Measurements from ENCODE around the gene KNTC1. TPM values are rescaled to one million over a fixed set of nuclear protein-coding genes. Genes with fewer than 3 reads are reported as not detected.

Gene KNTC1
- total RNA-seq, 1 donor from 2014 or later, result 249 TPM

GRCh38 chr12:122656298-122656697 is 129.2 kb downstream of the KNTC1 start:
- Histone ChIP-seq H3F3A (ENCODE audit: low read depth) (no peaks in the 10 kb centered on the region), H4K20me1 (ENCODE audit: low read depth) (no peaks in the 10 kb centered on the region), H2AFZ (replicated peaks) (no peak overlapping the region), H3K4me3 (no peak overlapping the region), H3K4me1 (no peaks in the 10 kb centered on the region), H3K9me3 (ENCODE audit: low read depth) (no peaks in the 10 kb centered on the region), H3K79me2 (ENCODE audit: low read depth) (no peaks in the 10 kb centered on the region), H3K4me2 (no peak overlapping the region), H3K27me3 (no peaks in the 10 kb centered on the region), H3K36me3 (no peaks in the 10 kb centered on the region), H3K9ac (no peak overlapping the region), H3K27ac (no peak overlapping the region)
- Mint-ChIP-seq H3K27ac (no peak overlapping the region), H3K4me1 (no peaks in the 10 kb centered on the region), H3K27me3 (ENCODE audit: insufficient read depth, low read depth) (peaks cover 2% of the 10 kb centered on the region), H3K36me3 (peaks cover 2% of the 10 kb centered on the region), H3K4me3 (no peak overlapping the region), H3K9me3 (no peaks in the 10 kb centered on the region)
- DNase-seq (ENCODE audit: low spot score), result no peak
- no peak for TF ChIP-seq EZH2phosphoT487 (IDR thresholded peaks at IDR 0.05)
- no peak for TF ChIP-seq CTCF (IDR thresholded peaks at IDR 0.05)
- TF ChIP-seq EZH2 (IDR thresholded peaks at IDR 0.05), result no peak

- H3K36me3 Mint-ChIP-seq, result peaks cover 2% of the 10 kb centered on the region
- no peaks in the 10 kb centered on the region for H3K4me1 Mint-ChIP-seq
- no peaks in the 10 kb centered on the region for H3K79me2 ChIP-seq (ENCODE audit: low read depth)
- no peaks in the 10 kb centered on the region for H3K9me3 ChIP-seq (ENCODE audit: low read depth)
- H3K4me3 Mint-ChIP-seq, result no peak overlapping the region
- H4K20me1 ChIP-seq (ENCODE audit: low read depth), result no peaks in the 10 kb centered on the region
- no peak overlapping the region for H3K9ac ChIP-seq
- H3K27me3 ChIP-seq, result no peaks in the 10 kb centered on the region
- H3K27me3 Mint-ChIP-seq (ENCODE audit: insufficient read depth, low read depth), result no peaks in the 10 kb centered on the region
- H3K27ac Mint-ChIP-seq, result no peak overlapping the region
- H3K4me1 ChIP-seq, result no peaks in the 10 kb centered on the region
- H3K36me3 ChIP-seq, result no peaks in the 10 kb centered on the region
- no peaks in the 10 kb centered on the region for H3K9me3 Mint-ChIP-seq
- no peak overlapping the region for H2AFZ ChIP-seq (replicated peaks)
- no peak overlapping the region for H3K4me2 ChIP-seq
- no peak overlapping the region for H3K27ac ChIP-seq
- DNase-seq (ENCODE audit: low spot score), result no peak
- H3F3A ChIP-seq (ENCODE audit: low read depth), result no peaks in the 10 kb centered on the region
- TF ChIP-seq EZH2phosphoT487 (IDR thresholded peaks at IDR 0.05) (no peak), CTCF (IDR thresholded peaks at IDR 0.05) (no peak), EZH2 (IDR thresholded peaks at IDR 0.05) (no peak)
- no peak overlapping the region for H3K4me3 ChIP-seq
These were observed 132.5 kb downstream of the KNTC1 start for GRCh38 chr12:122659579-122659978.

- Histone ChIP-seq H3K9ac (no peak overlapping the region), H3F3A (ENCODE audit: low read depth) (no peaks in the 10 kb centered on the region), H3K27me3 (no peaks in the 10 kb centered on the region), H3K4me3 (no peak overlapping the region), H3K4me1 (no peaks in the 10 kb centered on the region), H2AFZ (replicated peaks) (no peak overlapping the region), H3K79me2 (ENCODE audit: low read depth) (no peaks in the 10 kb centered on the region), H3K4me2 (no peak overlapping the region), H3K27ac (no peak overlapping the region), H3K36me3 (no peaks in the 10 kb centered on the region), H3K9me3 (ENCODE audit: low read depth) (no peaks in the 10 kb centered on the region), H4K20me1 (ENCODE audit: low read depth) (no peaks in the 10 kb centered on the region)
- DNase-seq (ENCODE audit: low spot score), result no peak
- Mint-ChIP-seq H3K27me3 (ENCODE audit: insufficient read depth, low read depth) (no peaks in the 10 kb centered on the region), H3K4me1 (no peaks in the 10 kb centered on the region), H3K4me3 (no peak overlapping the region), H3K27ac (no peak overlapping the region), H3K36me3 (peaks cover 2% of the 10 kb centered on the region), H3K9me3 (no peaks in the 10 kb centered on the region)
- no peak for TF ChIP-seq EZH2phosphoT487 (IDR thresholded peaks at IDR 0.05)
- TF ChIP-seq EZH2 (IDR thresholded peaks at IDR 0.05), result no peak
- no peak for TF ChIP-seq CTCF (IDR thresholded peaks at IDR 0.05)
These were observed 134.2 kb downstream of the KNTC1 start for GRCh38 chr12:122661246-122661645.
